Measurements from ENCODE around the gene MOB2. TPM values are rescaled to one million over a fixed set of nuclear protein-coding genes. Genes with fewer than 3 reads are reported as not detected.
"Not testable (repeated sequence)": the region's sequence is repeated elsewhere in the genome, so short reads cannot be mapped to it uniquely, and the experiment has no call there.

MOB2 gene
- total RNA-seq, 1 donor from 2014 or later, result 49.5 TPM

DNA sequence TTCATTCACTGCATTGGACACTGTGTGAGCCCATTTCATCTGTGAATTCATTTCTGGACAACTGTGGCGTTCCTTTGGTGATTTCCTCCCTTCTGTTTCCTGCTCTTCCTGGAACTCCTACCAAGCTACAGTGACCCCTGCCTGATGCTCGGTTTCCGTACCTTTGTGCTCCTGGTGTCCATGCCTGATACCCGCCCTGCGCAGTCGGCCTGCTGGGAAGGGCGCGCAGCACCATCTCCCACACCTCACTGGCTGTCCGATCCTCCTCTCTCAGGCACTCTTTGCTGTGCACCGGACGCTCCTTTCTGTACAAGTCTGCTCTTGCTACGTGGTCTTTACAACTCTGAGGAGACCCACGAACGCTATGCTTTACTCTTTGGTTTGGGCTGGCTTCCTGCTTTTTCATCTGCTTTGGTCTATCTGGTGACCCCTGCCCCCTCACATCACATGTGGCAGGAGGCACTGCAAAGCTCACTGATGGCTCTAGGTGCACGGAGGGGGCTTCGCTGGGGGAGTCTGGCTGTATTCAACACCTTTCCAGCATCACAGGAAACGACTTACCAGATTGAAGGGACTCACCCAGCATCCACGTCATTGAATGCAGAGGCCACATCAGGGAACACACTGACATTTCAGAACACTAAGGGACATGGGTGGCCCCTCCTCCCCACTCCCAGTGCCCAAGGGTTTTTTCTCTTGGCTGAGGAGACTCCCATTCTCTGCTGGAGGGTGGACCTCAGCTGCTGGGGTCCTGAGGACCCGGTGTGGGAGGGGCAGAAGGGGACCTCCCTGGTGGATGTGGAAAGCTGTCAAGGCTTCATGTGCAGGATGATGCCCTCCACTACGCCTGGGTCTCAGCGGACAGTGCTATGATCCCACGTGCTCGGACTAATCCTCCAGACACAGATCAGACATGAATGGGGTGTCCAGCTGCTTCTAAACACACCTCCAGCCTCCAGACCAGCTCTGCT, 27.0 kb upstream of the MOB2 start:
- Histone ChIP-seq H3K36me3 (no peaks in the 10 kb centered on the region), H3K9me3 (replicated peaks) (no peaks in the 10 kb centered on the region), H3K27ac (replicated peaks) (peak overlapping the region; percentile 47), H3K27me3 (ENCODE audit: low read depth) (no peaks in the 10 kb centered on the region), H3K4me1 (peaks cover 75% of the 10 kb centered on the region), H3K4me3 (no peak overlapping the region)
- intact Hi-C loops (cut with micrococcal nuclease), result loop anchor here (10.0 kb wide), 1 partner anchor 309 kb away; no protein-coding TSS in a partner anchor
- DNase-seq, result peak; percentile 12
- TF ChIP-seq, protein P1, sequence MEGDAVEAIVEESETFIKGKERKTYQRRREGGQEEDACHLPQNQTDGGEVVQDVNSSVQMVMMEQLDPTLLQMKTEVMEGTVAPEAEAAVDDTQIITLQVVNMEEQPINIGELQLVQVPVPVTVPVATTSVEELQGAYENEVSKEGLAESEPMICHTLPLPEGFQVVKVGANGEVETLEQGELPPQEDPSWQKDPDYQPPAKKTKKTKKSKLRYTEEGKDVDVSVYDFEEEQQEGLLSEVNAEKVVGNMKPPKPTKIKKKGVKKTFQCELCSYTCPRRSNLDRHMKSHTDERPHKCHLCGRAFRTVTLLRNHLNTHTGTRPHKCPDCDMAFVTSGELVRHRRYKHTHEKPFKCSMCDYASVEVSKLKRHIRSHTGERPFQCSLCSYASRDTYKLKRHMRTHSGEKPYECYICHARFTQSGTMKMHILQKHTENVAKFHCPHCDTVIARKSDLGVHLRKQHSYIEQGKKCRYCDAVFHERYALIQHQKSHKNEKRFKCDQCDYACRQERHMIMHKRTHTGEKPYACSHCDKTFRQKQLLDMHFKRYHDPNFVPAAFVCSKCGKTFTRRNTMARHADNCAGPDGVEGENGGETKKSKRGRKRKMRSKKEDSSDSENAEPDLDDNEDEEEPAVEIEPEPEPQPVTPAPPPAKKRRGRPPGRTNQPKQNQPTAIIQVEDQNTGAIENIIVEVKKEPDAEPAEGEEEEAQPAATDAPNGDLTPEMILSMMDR (IDR thresholded peaks at IDR 0.05; ENCODE audit: borderline replicate concordance), result no peak

DNA sequence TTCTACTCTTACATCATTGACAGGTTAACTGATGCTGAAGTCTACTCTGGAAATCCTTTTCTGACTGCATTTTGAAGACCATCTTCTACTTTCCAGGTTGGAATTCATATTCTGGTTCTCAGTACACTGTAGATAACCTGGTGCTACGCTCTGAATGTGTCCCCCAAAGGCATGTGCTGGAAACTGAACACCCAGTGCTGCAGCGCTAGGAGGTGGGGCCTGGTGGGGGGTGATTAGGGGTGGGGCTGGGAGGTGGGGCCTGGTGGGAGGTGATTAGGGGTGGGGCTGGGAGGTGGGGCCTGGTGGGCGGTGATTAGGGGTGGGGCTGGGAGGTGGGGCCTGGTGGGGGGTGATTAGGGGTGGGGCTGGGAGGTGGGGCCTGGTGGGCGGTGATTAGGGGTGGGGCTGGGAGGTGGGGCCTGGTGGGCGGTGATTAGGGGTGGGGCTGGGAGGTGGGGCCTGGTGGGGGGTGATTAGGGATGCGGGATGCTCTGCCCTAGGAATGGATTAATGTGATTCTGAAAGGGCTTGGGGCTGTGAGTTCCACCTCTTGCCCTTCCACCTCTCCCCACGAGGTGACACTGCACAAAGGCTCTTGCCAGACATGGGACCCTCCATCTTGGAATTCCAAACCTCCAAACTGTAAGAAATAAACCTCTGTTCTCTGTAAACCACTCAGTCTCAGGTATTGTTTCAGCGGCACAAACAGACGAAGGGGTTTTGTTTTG, 26.1 kb upstream of the MOB2 start:
- H3K36me3 ChIP-seq; H3K4me3 ChIP-seq; DNase-seq; H3K9me3 ChIP-seq (replicated peaks); H3K27me3 ChIP-seq (ENCODE audit: low read depth): not testable (repeated sequence)
- Histone ChIP-seq H3K4me1 (peaks cover 76% of the 10 kb centered on the region), H3K27ac (replicated peaks) (peak overlapping the region; percentile 47)
- intact Hi-C loops (cut with micrococcal nuclease), result loop anchor here (10.0 kb wide), 1 partner anchor 308 kb away; no protein-coding TSS in a partner anchor

DNA sequence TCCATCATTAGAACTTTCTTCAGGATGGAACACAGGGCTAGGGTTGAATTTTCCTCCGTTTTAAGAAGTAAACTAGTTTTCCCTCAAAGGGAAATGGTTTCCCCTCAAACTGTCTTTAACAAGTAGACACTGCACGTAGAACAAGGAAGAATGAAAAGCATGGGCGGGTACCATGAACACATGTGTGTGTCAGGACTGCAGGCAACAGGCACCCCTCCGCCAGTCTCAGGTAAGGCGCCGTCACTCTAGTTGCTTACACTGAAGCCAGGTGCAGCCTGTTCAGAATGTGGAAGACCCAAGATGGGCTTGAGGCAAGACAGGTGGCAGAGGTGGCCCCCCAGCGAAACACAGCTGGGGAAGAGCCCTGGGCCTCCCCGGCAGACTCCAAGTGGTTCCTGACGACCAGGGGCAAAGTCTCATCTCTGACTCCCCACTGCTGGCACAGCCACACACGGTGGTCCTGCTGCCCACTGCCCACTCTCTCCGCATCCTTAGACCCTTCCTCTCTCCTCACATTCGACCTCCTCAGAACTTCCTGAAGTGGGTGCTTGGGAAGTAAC, 25.4 kb upstream of the MOB2 start:
- TF ChIP-seq, protein P1 (IDR thresholded peaks at IDR 0.05; ENCODE audit: borderline replicate concordance), result no peak
- H3K36me3 ChIP-seq, result no peaks in the 10 kb centered on the region
- no peak overlapping the region for H3K27ac ChIP-seq (replicated peaks)
- no peaks in the 10 kb centered on the region for H3K9me3 ChIP-seq (replicated peaks)
- peak; percentile 8 for DNase-seq
- H3K4me1 ChIP-seq, result peaks cover 76% of the 10 kb centered on the region
- H3K27me3 ChIP-seq (ENCODE audit: low read depth), result no peaks in the 10 kb centered on the region
- intact Hi-C loops (cut with micrococcal nuclease), result loop anchor here (10.0 kb wide), 1 partner anchor 307 kb away; no protein-coding TSS in a partner anchor
- no peak overlapping the region for H3K4me3 ChIP-seq

DNA sequence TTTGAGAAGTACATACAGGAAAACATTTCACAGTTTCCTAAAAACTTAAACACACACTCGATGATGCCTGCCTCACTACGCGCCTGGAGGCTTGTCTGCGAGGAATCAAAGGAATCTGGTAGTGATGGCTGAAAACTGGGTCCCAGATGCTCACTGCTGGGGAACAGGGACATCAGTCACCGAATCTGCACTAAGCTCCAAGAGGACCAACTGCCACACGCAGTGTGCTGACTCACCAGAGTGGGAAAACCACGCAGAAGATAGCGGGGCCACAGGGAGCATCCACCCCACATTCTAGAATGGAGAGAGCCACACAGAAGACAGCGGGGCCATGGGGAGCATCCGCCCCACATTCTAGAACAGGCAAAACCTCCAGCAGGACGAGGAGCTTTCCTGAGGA, 24.3 kb upstream of the MOB2 start:
- Histone ChIP-seq H3K4me3 (no peak overlapping the region), H3K4me1 (peaks cover 75% of the 10 kb centered on the region), H3K27me3 (ENCODE audit: low read depth) (no peaks in the 10 kb centered on the region), H3K36me3 (no peaks in the 10 kb centered on the region), H3K27ac (replicated peaks) (no peak overlapping the region), H3K9me3 (replicated peaks) (no peaks in the 10 kb centered on the region)
- intact Hi-C loops (cut with micrococcal nuclease), result loop anchor here (10.0 kb wide), 1 partner anchor 306 kb away; no protein-coding TSS in a partner anchor
- peak; percentile 0 for DNase-seq
- TF ChIP-seq, protein P1 (IDR thresholded peaks at IDR 0.05; ENCODE audit: borderline replicate concordance), result no peak

DNA sequence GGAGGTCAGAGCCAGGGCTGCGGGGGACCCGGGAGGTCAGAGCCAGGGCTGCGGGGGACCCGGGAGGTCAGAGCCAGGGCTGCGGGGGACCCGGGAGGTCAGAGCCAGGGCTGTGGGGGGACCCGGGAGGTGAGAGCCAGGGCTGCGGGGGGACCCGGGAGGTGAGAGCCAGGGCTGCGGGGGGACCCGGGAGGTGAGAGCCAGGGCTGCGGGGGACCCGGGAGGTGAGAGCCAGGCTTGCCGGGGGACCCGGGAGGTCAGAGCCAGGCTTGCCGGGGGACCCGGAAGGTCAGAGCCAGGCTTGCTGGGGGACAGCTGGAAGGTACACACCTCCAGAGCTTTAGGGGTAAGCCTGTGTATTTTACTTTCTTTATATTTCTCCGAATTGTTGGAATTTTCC, 23.8 kb upstream of the MOB2 start:
- H3K9me3 ChIP-seq (replicated peaks); H3K36me3 ChIP-seq; DNase-seq; H3K4me3 ChIP-seq; H3K27me3 ChIP-seq (ENCODE audit: low read depth); H3K27ac ChIP-seq (replicated peaks): not testable (repeated sequence)
- peaks cover 74% of the 10 kb centered on the region for H3K4me1 ChIP-seq
- intact Hi-C loops (cut with micrococcal nuclease), result loop anchor here (10.0 kb wide), 1 partner anchor 306 kb away; no protein-coding TSS in a partner anchor

DNA sequence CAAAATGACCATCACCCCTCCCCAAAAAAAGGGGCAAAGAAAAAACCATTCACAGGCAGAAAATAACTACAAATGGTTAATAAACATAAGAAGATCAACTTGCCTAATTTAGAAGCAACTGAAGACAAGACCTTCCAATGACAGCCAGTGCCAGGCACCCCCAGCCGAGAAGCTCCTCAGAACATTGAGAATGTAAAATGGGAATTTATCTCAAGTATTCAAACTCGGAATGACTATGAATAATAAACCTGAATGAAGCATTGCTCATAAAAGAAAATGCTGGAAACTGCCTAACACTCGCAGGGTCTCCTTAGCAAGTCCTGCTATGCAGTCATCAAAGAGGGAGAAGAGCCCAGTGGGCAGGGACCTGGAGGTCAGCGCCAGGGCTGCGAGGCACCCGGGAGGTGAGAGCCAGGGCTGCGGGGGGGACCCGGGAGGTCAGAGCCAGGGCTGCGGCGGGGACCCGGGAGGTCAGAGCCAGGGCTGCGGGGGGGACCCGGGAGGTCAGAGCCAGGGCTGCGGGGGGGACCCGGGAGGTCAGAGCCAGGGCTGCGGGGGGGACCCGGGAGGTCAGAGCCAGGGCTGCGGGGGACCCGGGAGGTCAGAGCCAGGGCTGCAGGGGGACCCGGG, 23.2 kb upstream of the MOB2 start:
- Histone ChIP-seq H3K27me3 (ENCODE audit: low read depth) (no peaks in the 10 kb centered on the region), H3K9me3 (replicated peaks) (no peaks in the 10 kb centered on the region), H3K4me1 (peaks cover 74% of the 10 kb centered on the region), H3K4me3 (no peak overlapping the region), H3K36me3 (no peaks in the 10 kb centered on the region), H3K27ac (replicated peaks) (no peak overlapping the region)
- intact Hi-C loops (cut with micrococcal nuclease), result loop anchor here (10.0 kb wide), 1 partner anchor 305 kb away; no protein-coding TSS in a partner anchor
- DNase-seq, result peak; percentile 9
- TF ChIP-seq, protein P1 (IDR thresholded peaks at IDR 0.05; ENCODE audit: borderline replicate concordance), result no peak
